Mesendoderm (in vitro differentiated cells): Measurements from ENCODE around the gene NGEF.
A peak's percentile ranks its signal among the peaks of the same experiment; 100 is the strongest.

Source experiments
- DNase-seq: peaks from one replicate; pipeline ENCODE4 v3.0.0; 2013
- H2AK5ac ChIP-seq: 2 replicates; pipeline ENCODE4 v1.6.1; 2013; ENCODE audit warnings: low read length, inconsistent platforms
- H2BK120ac ChIP-seq: 2 replicates; pipeline ENCODE4 v1.6.1; 2013; ENCODE audit warnings: low read depth, mild to moderate bottlenecking, low read length, moderate library complexity, mixed read lengths
- H2BK15ac ChIP-seq: replicated peaks from 2 replicates; pipeline ENCODE4 v1.6.1; 2013; ENCODE audit warnings: low read depth, mild to moderate bottlenecking, moderate library complexity
- H2BK5ac ChIP-seq: 2 replicates; pipeline ENCODE4 v1.6.1; 2013; ENCODE audit warnings: low read length, inconsistent platforms
- H3K18ac ChIP-seq: 2 replicates; pipeline ENCODE4 v1.6.1; 2013; ENCODE audit warnings: mild to moderate bottlenecking, low read length, mixed read lengths
- H3K23ac ChIP-seq: one replicate; pipeline ENCODE4 v1.6.1; 2013; ENCODE audit warnings: low read length
- H3K27ac ChIP-seq: 2 replicates; pipeline ENCODE4 v1.5.1; 2013; ENCODE audit warnings: low read depth, mild to moderate bottlenecking, inconsistent platforms, low read length, moderate library complexity
- H3K27me3 ChIP-seq: 2 replicates; pipeline ENCODE4 v1.6.1; 2013; ENCODE audit warnings: low read length, control low read depth, mild to moderate bottlenecking, inconsistent platforms; ENCODE audit not compliant: insufficient read depth, poor library complexity
- H3K36me3 ChIP-seq: 2 replicates; pipeline ENCODE4 v1.6.1; 2013; ENCODE audit warnings: low read length, inconsistent platforms; ENCODE audit not compliant: control insufficient read depth, insufficient read depth
- H3K4ac ChIP-seq: one replicate; pipeline ENCODE4 v1.6.1; 2013; ENCODE audit warnings: low read depth, mild to moderate bottlenecking, low read length, moderate library complexity
- H3K4me1 ChIP-seq: 2 replicates; pipeline ENCODE4 v1.6.1; 2013; ENCODE audit warnings: low read depth, low read length, inconsistent platforms; ENCODE audit not compliant: control insufficient read depth
- H3K4me2 ChIP-seq: 2 replicates; pipeline ENCODE4 v1.6.1; 2013; ENCODE audit warnings: low read length
- H3K4me3 ChIP-seq: 2 replicates; pipeline ENCODE4 v1.5.1; 2013; ENCODE audit warnings: mild to moderate bottlenecking, low read length
- H3K56ac ChIP-seq: one replicate; pipeline ENCODE4 v1.6.1; 2013; ENCODE audit warnings: low read length
- H3K79me1 ChIP-seq: 2 replicates; pipeline ENCODE4 v1.6.1; 2013; ENCODE audit warnings: low read length, inconsistent platforms
- H3K79me2 ChIP-seq: 2 replicates; pipeline ENCODE4 v1.6.1; 2013; ENCODE audit warnings: mild to moderate bottlenecking, low read length; ENCODE audit not compliant: control insufficient read depth, insufficient read depth
- H3K9ac ChIP-seq: 2 replicates; pipeline ENCODE4 v1.6.1; 2013; ENCODE audit warnings: low read length, inconsistent platforms
- H4K5ac ChIP-seq: one replicate; pipeline ENCODE4 v1.6.1; 2013; ENCODE audit warnings: low read length
- H4K8ac ChIP-seq: one replicate; pipeline ENCODE4 v1.6.1; 2013; ENCODE audit warnings: low read depth, mild to moderate bottlenecking, control low read depth, low read length, moderate library complexity
- WGBS: extraction: QIAGEN DNeasy Blood & Tissue Kit; methylation state at CpG from one replicate; pipeline ENCODE4 v1.1.7; 2013; ENCODE audit warnings: low lambda C conversion rate, missing lambda C conversion rate; ENCODE audit not compliant: insufficient coverage; ENCODE audit errors: extremely low coverage; 5-methylcytosine and 5-hydroxymethylcytosine counted together

Gene NGEF

DNA sequence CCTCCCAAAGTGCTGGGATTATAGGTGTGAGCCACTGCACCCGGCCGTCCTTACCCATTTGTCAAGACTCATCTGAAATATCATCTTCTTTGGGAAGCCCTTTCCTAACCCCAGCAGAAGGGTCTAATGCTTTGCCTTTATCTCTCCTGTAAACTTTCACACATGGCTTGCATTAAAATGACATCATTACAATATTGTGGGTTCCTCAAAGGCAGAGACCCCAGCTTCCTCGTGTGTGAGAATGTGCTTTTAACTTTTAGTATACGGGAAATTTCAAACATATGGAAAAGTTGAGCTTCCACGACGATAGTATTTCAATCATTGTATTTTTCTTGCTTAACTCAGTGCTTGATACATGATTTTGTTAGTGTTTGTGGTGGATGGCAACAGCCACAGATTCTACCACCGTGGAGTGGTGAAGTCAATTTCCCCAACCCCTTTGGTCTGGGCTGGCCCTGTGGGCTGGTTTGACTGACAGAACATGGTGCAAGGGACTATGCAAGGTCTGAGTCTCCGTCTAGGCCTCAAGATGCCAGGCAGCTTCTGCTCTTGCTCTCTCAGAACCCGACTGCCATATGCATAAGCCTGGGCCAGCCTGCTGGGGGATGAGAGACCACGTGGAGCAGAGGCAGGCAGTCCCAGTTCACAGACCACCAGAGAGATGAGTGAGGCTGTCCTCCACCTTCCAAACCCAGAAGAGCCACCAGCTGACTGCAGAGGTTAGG is 39.9 kb downstream of the NGEF start:
- WGBS: no CpG with 5 or more reads among the region's 10 CpGs

DNA sequence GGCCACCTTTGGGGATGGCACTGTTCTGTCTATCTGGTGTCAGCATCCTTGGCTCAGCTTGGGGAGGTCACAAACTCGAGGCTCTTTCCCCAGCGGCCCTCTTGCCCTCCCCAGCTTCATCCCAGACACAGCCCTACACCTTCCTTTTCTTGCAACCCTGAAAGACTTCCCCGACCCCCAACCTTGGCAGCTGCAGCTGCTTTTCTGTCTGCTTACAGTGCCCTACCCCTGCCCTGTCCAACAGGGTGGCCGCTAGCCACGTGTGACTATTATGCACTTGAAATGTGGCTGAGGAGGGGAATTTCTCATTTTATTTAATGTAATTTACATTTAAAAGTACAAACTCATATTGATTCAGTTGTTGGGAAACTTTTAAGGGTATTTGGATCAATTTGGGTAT is 41.3 kb downstream of the NGEF start:
- no peak overlapping the region for H3K4me2 ChIP-seq
- H3K27me3 ChIP-seq: no peaks in the 10 kb centered on the region
- H4K5ac ChIP-seq: no peak overlapping the region
- H3K79me1 ChIP-seq: no peaks in the 10 kb centered on the region
- H3K4me1 ChIP-seq: no peaks in the 10 kb centered on the region
- no peak overlapping the region for H3K27ac ChIP-seq
- H3K36me3 ChIP-seq: no peaks in the 10 kb centered on the region
- H3K18ac ChIP-seq: no peak overlapping the region
- DNase-seq: no peak
- no peak overlapping the region for H2AK5ac ChIP-seq
- no peak overlapping the region for H3K56ac ChIP-seq
- no peak overlapping the region for H2BK15ac ChIP-seq
- H4K8ac ChIP-seq: no peak overlapping the region
- no peaks in the 10 kb centered on the region for H3K79me2 ChIP-seq
- no peak overlapping the region for H2BK5ac ChIP-seq
- no peak overlapping the region for H3K4me3 ChIP-seq
- WGBS: no CpG with 5 or more reads among the region's 5 CpGs
- no peak overlapping the region for H3K9ac ChIP-seq
- H3K23ac ChIP-seq: no peak overlapping the region
- H2BK120ac ChIP-seq: no peak overlapping the region
- H3K4ac ChIP-seq: no peak overlapping the region

More for the DNA sequence above, 39.9 kb downstream of the NGEF start:
- Histone ChIP-seq H3K79me1 (no peaks in the 10 kb centered on the region), H3K9ac (no peak overlapping the region), H2BK120ac (no peak overlapping the region), H3K36me3 (no peaks in the 10 kb centered on the region), H3K23ac (no peak overlapping the region), H3K4me1 (no peaks in the 10 kb centered on the region), H3K27ac (no peak overlapping the region), H4K5ac (no peak overlapping the region), H3K18ac (no peak overlapping the region), H3K56ac (no peak overlapping the region), H3K4me3 (no peak overlapping the region), H2AK5ac (no peak overlapping the region), H2BK5ac (no peak overlapping the region), H3K4me2 (no peak overlapping the region), H2BK15ac (no peak overlapping the region), H3K27me3 (no peaks in the 10 kb centered on the region), H3K4ac (no peak overlapping the region), H4K8ac (no peak overlapping the region), H3K79me2 (no peaks in the 10 kb centered on the region)
- DNase-seq: no peak

DNA sequence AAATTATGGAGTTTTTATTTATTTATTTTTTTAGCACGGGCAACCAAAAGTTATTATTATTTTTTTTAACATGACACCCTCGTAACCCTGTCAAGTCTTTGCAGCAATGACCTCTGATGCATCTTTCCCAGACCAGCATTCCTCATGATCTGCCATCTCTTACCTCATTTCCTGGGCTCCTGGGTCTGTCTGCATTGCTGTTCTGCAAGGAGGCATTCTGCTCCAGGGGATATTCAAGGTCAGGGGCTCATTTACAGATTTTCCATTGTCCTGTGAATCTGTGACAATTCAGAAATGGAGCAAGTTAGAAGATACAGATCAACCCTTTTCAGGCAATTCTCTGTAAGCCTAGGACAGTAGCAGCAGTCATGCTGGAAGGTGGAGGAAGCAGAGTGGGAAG is 43.0 kb downstream of the NGEF start:
- Histone ChIP-seq H3K27ac (no peak overlapping the region), H3K27me3 (no peaks in the 10 kb centered on the region), H3K79me2 (no peaks in the 10 kb centered on the region), H3K4me3 (no peak overlapping the region), H3K36me3 (no peaks in the 10 kb centered on the region), H3K9ac (no peak overlapping the region), H3K4me2 (no peak overlapping the region), H3K4ac (no peak overlapping the region), H3K79me1 (no peaks in the 10 kb centered on the region), H2BK120ac (no peak overlapping the region), H2AK5ac (no peak overlapping the region), H4K8ac (no peak overlapping the region), H3K18ac (no peak overlapping the region), H3K56ac (no peak overlapping the region), H2BK15ac (no peak overlapping the region), H3K23ac (no peak overlapping the region), H3K4me1 (no peaks in the 10 kb centered on the region), H2BK5ac (no peak overlapping the region), H4K5ac (no peak overlapping the region)
- no CpG with 5 or more reads among the region's 2 CpGs for WGBS
- peak; percentile 75 for DNase-seq

DNA sequence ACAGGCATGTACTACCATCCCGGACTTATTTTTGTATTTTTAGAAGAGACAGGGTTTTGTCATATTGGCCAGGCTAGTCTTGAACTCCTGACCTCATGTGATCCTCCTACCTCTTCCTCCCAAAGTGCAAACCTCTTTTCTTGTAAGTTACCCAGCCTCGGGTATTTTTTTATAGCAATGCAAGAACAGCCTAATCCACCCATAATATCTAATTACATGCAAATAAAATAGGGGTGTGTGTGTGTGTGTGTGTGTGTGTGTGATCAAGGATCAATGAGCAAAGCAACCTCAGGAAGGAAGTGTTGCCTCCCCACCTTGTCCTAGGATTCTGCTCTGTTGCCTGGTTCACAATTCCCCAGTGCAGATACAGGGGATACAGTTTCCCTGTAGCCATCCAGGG is 45.6 kb downstream of the NGEF start:
- H3K4ac ChIP-seq: no peak overlapping the region
- no peak overlapping the region for H2BK5ac ChIP-seq
- no peak overlapping the region for H3K27ac ChIP-seq
- no peak overlapping the region for H3K18ac ChIP-seq
- no peak overlapping the region for H4K8ac ChIP-seq
- H2BK120ac ChIP-seq: no peak overlapping the region
- no peak overlapping the region for H3K9ac ChIP-seq
- no CpG with 5 or more reads among the region's 2 CpGs for WGBS
- no peaks in the 10 kb centered on the region for H3K79me2 ChIP-seq
- no peak overlapping the region for H2BK15ac ChIP-seq
- no peak overlapping the region for H3K56ac ChIP-seq
- H2AK5ac ChIP-seq: no peak overlapping the region
- H3K36me3 ChIP-seq: no peaks in the 10 kb centered on the region
- H3K4me2 ChIP-seq: no peak overlapping the region
- H3K79me1 ChIP-seq: no peaks in the 10 kb centered on the region
- H3K27me3 ChIP-seq: no peaks in the 10 kb centered on the region
- no peak overlapping the region for H4K5ac ChIP-seq
- no peak overlapping the region for H3K4me3 ChIP-seq
- H3K4me1 ChIP-seq: no peaks in the 10 kb centered on the region
- no peak overlapping the region for H3K23ac ChIP-seq
- DNase-seq: no peak

DNA sequence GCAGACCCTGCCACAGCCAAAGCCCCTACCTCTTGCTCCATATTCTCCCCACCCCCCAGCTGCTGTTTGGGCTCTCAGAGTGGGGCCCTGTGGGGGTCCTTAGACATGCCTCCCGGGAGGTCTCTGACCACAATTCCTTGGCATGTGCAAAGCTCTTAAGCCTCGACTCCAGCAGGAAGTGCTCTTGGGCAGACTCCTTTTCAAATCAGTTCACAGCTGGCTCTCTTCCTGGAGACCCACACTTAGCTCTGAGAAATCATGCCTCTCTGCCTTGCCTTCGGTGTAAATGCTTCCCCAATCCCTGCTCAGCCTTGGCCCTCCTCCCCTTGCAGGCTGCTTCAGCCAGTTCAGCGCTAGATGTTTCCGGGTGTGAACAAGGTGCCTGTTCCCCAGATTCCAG is 46.9 kb downstream of the NGEF start:
- Histone ChIP-seq H3K4me3 (no peak overlapping the region), H2BK120ac (no peak overlapping the region), H3K36me3 (no peaks in the 10 kb centered on the region), H2BK5ac (no peak overlapping the region), H3K18ac (no peak overlapping the region), H3K27ac (peak overlapping the region; percentile 49), H2AK5ac (no peak overlapping the region), H3K79me1 (no peaks in the 10 kb centered on the region), H3K4me1 (no peaks in the 10 kb centered on the region), H3K79me2 (no peaks in the 10 kb centered on the region), H3K23ac (no peak overlapping the region), H3K4me2 (no peak overlapping the region), H3K4ac (no peak overlapping the region), H2BK15ac (no peak overlapping the region), H3K56ac (peak overlapping the region; percentile 49), H3K9ac (no peak overlapping the region), H3K27me3 (no peaks in the 10 kb centered on the region), H4K8ac (no peak overlapping the region), H4K5ac (no peak overlapping the region)
- DNase-seq: peak; percentile 73
- whole genome bisulfite sequencing: no CpG with 5 or more reads among the region's 5 CpGs

DNA sequence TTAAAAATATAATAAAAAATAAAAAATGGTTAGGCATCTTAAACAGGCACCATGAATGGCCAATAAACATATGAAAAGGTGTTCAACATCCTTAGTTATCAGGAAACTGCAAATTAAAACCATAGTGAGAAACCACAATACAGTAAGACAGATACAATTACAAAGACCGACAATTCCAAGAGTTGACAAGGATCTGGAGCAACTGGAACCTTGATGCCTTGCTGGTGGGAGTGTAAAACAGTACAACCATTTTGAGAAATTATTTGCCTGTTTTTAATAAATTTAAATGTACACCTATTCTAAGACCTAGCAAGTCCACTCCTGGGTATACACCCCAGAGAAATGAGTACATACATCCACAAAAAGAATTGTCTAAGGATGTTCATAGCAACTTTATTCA is 49.1 kb downstream of the NGEF start:
- Histone ChIP-seq H3K23ac (no peak overlapping the region), H3K79me1 (no peaks in the 10 kb centered on the region), H3K56ac (no peak overlapping the region), H3K4ac (no peak overlapping the region), H2AK5ac (no peak overlapping the region), H3K4me2 (no peak overlapping the region), H3K4me1 (no peaks in the 10 kb centered on the region), H2BK15ac (no peak overlapping the region), H4K8ac (no peak overlapping the region), H4K5ac (no peak overlapping the region), H2BK120ac (no peak overlapping the region), H3K27me3 (no peaks in the 10 kb centered on the region), H3K4me3 (no peak overlapping the region), H3K36me3 (no peaks in the 10 kb centered on the region), H3K79me2 (no peaks in the 10 kb centered on the region), H3K9ac (no peak overlapping the region), H3K18ac (no peak overlapping the region), H3K27ac (no peak overlapping the region), H2BK5ac (no peak overlapping the region)
- DNase-seq: no peak
- WGBS: no CpG with 5 or more reads among the region's 1 CpG
